GM12875 (cell line): ENCODE measurements around the gene STPG4.

Experiments
- H3K4me3 ChIP-seq: one replicate; pipeline ENCODE4 v1.5.1; 2011; ENCODE audit warnings: low read depth, low read length, control low read depth
- TF ChIP-seq, protein P1 (sequence below): IDR thresholded peaks from 2 replicates; pipeline ENCODE4 v1.5.1; 2011; ENCODE audit warnings: low read depth, mild to moderate bottlenecking, control low read depth, inconsistent platforms, low read length, moderate library complexity, borderline replicate concordance; ENCODE audit not compliant: insufficient read depth

Gene STPG4

DNA sequence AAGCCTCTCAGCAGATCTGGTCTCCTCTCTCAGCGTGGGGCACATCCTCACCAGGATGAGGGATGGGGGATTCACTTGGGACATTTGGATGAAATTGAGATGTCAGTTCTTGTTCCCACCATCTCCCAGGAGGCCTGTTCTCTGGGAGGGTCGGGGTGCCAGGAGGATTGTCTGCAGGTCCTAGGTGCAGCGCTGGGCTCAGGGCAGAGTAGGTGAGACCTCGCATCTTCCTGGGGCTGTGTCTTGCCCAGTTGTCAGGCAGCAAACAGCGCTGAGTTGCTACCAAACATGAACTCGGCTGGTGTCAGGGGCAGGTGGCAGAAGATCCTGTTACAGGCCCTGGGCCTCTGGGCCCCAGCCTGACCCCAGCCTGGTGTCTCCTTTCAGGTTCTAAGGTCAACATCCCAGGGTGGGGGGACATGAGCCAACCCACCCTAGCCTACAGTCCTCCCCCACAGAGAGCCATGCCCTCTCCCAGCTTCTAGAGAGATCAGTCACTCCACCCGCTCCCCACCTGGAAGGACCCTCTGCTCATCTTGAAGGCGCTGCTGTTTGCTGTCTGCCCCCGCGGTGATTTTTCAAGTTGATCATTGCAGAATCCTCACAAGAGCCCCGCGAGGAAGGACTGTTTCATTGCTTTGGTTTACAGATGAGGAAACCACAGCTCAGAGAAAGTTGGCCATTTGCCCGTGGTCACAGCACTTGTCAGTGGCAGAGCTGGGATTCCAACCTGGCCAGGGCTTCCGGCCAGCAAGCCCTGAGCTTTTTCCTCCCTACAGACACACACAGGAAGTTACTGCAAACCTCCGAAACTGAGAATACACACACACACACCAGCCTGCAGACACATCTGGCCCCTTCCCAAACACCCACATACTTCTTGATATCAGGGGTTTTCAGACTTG, 83.9 kb downstream of the STPG4 start:
- TF ChIP-seq, protein P1, sequence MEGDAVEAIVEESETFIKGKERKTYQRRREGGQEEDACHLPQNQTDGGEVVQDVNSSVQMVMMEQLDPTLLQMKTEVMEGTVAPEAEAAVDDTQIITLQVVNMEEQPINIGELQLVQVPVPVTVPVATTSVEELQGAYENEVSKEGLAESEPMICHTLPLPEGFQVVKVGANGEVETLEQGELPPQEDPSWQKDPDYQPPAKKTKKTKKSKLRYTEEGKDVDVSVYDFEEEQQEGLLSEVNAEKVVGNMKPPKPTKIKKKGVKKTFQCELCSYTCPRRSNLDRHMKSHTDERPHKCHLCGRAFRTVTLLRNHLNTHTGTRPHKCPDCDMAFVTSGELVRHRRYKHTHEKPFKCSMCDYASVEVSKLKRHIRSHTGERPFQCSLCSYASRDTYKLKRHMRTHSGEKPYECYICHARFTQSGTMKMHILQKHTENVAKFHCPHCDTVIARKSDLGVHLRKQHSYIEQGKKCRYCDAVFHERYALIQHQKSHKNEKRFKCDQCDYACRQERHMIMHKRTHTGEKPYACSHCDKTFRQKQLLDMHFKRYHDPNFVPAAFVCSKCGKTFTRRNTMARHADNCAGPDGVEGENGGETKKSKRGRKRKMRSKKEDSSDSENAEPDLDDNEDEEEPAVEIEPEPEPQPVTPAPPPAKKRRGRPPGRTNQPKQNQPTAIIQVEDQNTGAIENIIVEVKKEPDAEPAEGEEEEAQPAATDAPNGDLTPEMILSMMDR: no peak
- H3K4me3 ChIP-seq: no peak overlapping the region

DNA sequence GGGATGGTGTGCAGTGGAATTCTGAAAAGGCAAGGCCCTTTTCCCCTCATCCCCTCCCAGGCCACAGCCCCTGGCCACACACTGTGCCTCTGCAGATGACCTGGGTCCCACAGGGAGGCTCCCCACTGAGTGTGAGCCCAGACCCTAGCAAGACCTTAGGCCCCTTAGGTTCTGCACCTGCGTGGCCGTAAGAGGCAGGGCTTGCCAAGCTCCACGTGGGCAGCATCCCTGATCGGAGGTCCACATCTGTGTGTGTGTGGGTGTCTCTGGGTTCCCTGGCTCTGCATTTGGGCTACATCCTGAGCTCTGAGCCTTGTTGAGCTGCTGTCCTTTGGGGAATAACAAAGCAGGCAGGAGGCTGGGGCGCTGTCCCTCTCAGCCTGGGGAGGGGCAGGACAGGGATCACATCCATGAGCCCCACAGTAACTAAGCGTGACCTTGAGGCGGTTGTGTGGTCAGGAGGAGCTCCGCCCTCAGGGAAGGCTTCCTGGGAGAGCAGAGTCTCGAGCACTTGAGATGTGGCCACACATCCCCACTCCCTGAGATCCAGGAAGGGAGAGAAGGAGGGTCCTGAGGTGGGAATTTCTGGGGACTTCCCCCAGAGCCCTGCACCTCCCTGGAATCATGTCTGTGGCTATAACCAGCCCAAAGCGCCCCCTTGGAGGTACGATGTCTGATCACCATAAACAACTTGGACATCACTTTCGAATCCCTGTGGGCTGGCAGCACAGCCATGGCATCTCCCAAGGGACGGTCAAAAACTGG, 84.8 kb downstream of the STPG4 start:
- TF ChIP-seq, protein P1: no peak

DNA sequence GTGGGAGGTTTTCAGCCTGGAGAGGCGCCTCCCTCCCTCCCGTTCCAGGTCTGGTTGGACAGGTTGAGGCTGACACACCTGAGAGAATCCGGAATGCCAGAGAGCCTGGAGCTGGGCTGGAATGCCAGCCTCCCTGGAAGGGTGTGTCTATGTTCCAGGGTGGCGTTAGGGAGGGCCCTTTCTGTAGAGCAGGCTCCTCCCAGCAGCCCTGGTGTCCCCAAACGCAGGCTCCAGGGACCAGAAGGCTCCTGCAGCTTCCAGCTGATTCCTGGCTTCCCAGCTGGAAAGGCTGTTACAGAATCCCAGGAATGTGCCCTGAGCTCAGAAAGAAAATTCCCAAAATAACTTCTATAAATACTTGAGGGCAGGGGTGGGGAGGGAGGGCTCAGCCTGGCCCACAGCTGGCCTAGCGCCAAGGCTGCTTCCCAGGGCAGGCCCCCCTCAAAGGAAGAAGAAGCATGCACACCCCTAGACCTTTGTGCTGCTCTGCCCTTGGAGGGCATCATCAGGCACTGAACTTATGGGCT, 85.4 kb downstream of the STPG4 start:
- TF ChIP-seq, protein P1: no peak

More for the DNA sequence above, 84.8 kb downstream of the STPG4 start:
- no peak overlapping the region for H3K4me3 ChIP-seq

DNA sequence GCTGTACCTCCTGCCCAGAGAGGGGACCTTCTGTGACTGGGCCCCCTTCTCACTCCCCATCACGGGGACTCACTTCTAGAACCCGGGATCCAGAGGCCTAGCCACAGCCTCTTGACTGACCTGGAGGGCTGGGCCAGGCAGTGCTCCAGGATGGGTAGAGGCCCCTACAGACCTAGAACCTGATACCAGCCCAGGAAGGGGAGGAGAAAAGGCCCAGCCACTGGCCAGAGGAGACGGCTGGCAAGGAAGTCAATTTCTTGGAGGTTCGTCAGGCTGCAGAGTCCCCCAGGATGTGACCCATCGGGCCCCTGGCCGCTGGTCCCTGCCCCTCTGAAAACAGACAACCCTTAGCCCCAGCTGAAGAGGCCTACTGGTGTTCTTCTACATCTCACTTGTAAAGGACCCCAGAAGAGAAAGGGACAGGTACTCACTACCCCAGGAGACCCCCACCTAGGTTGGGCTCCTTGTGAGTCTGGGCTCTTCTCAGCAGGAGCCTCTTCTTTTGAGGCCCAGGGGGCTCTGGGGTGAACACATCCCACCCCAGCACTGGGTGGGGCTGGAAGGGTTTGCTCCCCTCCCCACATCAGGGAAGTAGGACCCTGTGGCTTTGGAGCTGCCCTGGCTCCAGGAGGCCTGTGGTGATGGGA, 86.0 kb downstream of the STPG4 start:
- H3K4me3 ChIP-seq: no peak overlapping the region
- TF ChIP-seq, protein P1: no peak

More for the DNA sequence above, 85.4 kb downstream of the STPG4 start:
- H3K4me3 ChIP-seq: no peak overlapping the region

DNA sequence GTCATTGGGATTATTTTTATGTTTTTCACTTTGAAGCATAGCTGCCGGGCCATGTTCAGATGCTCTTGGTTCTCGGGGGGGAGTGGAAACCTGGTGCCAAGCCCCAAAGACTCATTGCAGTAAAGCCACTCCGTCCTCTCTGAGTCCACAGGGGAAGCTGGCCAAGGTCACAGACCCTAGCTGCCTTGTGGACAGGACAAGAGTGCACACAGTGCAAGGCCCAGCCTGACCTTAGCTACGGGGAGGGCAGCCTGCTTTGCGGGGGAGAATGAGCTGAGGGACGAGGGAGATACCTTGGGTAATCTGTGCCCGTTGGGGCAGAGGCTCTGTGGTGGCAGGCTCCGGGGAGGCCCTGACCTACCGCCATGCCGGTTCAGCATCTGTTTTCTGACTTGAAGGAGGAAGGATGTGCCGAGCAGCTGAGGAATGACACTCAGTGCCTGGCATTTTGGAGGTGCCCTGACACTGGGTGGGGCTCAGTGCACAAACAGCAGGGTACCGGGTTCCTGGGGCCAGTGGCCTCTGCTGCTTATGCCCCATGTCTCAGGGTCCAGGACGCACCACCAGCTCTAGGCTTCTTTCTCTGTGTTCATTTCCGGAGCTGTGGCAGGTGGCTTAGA, 87.2 kb downstream of the STPG4 start:
- H3K4me3 ChIP-seq: no peak overlapping the region
- TF ChIP-seq, protein P1: no peak

DNA sequence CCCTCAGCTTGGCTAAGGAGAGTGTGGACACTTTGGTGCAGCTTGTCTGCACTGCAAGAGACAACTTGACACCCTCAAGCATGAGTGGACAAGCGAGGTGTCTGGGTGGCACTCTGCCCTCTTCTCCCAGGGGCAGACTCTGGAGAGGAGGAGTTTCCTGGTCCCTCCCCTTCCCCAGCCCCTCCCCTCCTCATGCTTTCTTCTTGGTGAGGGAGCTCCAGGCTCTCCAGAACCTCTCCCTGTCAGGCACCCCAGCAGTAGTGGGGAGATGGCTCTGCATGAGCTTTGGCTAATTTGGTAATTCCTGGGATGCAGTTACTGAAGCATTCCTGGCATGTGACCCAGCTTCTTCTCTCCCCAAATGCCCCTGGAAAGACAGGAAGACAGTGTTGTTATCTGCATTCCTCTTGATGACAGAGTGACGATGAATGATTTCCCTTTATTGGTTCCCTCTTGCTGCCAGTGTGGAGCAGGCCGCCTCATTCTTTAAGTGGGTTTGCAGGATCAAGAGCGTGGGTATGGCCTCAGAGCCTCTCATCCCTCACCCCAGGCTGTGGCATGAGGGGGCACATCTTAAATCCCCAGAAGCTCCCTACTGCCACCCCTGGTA, 89.2 kb downstream of the STPG4 start:
- no peak overlapping the region for H3K4me3 ChIP-seq
- TF ChIP-seq, protein P1: no peak
